Posterior vena cava (tissue), 2 donors: ENCODE data around the gene AMOT. TPM values are rescaled to one million over a fixed set of nuclear protein-coding genes. Genes with fewer than 3 reads are reported as not detected.
"Not testable (repeated sequence)": the region's sequence is repeated elsewhere in the genome, so short reads cannot be mapped to it uniquely, and the experiment has no call there.

Experiments used
- DNase-seq: peaks from one replicate; pipeline ENCODE4 v3.0.0-alpha.2; 2020; ENCODE audit warnings: low spot score
- intact Hi-C, 2 donors: fragments of 100-400 bp; cut with DNase I; formaldehyde crosslinking; loops; one replicate each; pipeline versions ENCODE4 v1.14.1 to v1.14.2; 2022 to 2023
- long read RNA-seq, 2 donors: library from polyadenylated mRNA; unstranded; transcript quantifications; one replicate each; pipeline ENCODE4 v2.0.0, GENCODE V29; 2020 to 2021
- total RNA-seq, 2 donors: library from RNA; stranded (reverse); fragmentation: NEBNext Ultra II Directional; extraction: Animal tissue kit (Norgen Biotek cat#: 25700); gene quantifications; one replicate each; pipeline ENCODE4 v1.2.1, GENCODE V29; 2021
- donor health status: DM: yes; HTN: yes; CAD: no.
- donor health status: DM: yes; HTN: yes; CAD: no.

Gene AMOT
- total RNA-seq, result 10 to 100 TPM; 12.9 to 21.0 TPM
- long read RNA-seq, donor 1, result 0 reads
- long read RNA-seq, donor 2, partial matches to known transcripts, result 0 of 6 reads
- long read RNA-seq, donor 2, other reads (novel, unspliced or antisense), result 6 of 6 reads

- intact Hi-C loops, result no loop called here
- DNase-seq, result peak; percentile 86
These were observed at the start of gene AMOT for GRCh38 chrX:112840382-112841113. Gene AMOT (minus strand): TSS chrX:112840831. CDS start chrX:112823126, 17,705 bp downstream.

DNA sequence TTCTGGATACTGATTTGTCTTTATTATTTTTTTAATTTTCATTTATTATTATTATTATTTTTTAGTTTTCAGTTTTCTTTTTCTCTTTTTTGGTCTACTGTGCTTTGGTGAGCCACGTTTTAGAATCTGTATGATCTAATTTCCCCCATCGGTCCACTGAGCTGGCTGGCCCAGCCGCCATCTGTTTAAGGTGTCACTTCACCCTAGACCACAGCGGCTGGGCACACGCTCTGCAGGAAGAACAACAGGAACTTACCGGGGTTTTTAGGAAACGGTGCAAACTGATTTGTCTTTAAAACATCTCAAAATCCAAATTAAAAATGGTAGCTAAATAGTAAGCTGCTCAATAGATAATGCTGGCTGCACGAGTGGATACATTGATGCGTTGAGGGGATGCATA, 48.8 kb upstream of the AMOT start:
- intact Hi-C loops, result no loop called here
- no peak for DNase-seq

GRCh38 chrX:112888916-112889315, 48.3 kb upstream of the AMOT start:
- intact Hi-C loops, result no loop called here
- no peak for DNase-seq

DNA sequence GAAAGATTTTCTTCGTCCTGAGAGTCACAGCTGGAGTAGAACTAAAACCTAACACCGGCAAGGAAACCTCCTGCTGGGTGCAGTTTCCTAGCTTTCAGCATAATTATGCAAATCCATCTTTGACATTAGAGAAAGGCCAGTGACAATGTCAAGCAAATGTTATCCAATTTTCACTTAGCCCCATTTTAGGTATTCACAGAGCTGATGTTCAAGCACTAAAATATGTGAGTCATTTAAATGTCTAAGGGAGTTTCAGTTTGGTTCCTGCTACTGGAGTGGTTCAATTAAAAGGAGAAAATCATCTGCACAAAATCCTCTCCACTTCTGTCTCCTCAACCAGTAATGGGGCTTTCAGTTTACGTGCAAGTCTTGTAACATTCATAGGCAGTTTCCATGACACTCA, 37.1 kb upstream of the AMOT start:
- intact Hi-C loops, result no loop called here
- no peak for DNase-seq

- DNase-seq, result no peak
- intact Hi-C loops, result no loop called here
These were observed 34.0 kb upstream of the AMOT start for GRCh38 chrX:112874614-112875013.

- DNase-seq, result no peak
- intact Hi-C loops, result no loop called here
These were observed 33.5 kb upstream of the AMOT start for GRCh38 chrX:112874175-112874574.

DNA sequence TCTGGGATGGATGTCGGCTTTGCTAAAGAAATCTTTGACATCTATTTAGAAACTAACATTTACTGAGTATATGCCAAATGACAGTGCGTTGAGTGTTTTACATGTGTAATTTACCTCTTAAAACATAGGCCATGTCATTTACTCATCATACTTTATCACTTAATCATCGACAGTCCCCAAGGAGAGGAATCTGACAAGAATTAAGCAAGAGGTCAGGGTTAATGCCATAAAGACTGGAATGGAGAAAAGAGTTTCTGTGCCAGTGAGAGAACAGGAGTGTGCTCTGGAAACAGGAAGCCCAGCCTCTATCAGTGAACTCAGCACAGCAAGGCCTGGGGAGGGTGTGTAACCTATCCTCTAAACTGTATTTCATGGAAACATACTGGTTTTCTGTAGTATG, 28.0 kb upstream of the AMOT start:
- intact Hi-C loops, result no loop called here
- no peak for DNase-seq

- DNase-seq, result no peak
- intact Hi-C loops, result no loop called here
These were observed 26.9 kb upstream of the AMOT start for GRCh38 chrX:112867570-112867969.

DNA sequence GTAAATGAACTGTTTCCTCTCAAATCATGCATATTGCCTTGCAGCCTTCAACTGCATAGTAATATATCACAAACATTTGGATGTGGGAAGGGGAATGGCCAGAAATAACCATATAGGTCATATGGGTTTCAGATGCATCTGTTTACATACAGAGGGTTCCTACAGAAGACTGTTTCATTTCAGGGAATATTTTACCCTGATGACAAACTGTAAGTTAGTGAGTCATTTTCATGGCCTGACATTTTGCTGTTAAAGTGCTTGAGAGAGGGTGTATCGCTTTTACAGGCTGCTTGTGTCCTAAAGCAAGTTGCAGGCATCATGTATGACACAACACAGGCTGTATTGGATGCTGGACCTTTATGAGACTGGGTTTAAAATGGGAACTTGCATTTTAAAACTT, 25.5 kb upstream of the AMOT start:
- no peak for DNase-seq
- intact Hi-C loops, result no loop called here

DNA sequence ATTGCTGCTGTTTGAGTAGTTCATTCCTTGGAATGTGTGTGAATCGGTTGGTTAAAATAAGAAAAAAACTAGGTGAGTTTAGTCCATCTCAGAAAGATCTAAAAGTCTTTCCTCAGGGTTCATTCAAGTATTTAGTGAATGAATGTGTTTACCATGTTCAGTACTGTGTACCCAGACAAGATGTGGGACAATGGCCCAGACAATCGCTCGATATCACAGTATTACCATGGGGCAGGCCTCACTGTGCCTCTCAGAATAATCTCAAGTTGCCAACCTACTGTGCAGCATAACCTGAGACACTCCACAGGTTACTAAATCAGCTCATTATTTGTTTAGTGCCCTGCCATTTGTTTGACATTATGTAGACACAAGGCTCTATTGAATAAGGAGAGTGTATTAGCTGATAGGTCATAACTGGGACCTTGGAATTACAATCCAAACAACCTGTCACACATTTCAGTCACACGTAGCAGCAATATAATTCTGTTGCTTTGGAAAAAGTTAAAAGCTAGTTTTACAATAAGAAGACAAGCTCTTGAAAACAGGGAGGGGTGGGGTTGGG, 24.9 kb upstream of the AMOT start:
- DNase-seq, result no peak
- intact Hi-C loops, result no loop called here

DNA sequence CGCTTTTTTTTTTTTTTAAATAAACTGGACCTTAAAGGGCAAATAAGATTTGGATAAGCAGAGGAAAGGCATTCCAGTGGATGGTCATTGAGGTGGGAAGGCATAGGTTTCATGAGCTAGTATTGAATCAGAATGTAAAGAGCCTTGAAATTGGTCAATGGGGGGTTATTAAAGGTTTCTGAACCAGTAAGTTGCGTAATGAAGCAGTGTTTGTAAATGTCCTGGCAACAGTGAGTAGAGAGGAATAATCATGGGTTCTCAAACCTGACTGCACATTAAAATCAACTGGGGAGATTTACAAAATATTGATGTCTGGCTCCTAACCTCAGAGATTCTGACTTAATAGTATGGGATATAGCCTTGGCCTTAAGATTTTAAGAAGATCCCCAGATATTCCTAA, 23.2 kb upstream of the AMOT start:
- intact Hi-C loops, result loop anchor here in 1 of 2 donors (5.0 kb wide), 1 partner anchor 883 kb away; no protein-coding TSS in a partner anchor
- DNase-seq, result no peak

GRCh38 chrX:112857478-112857878, 16.8 kb upstream of the AMOT start:
- intact Hi-C loops, result no loop called here
- DNase-seq, result no peak

GRCh38 chrX:112854901-112855300, 14.3 kb upstream of the AMOT start:
- intact Hi-C loops, DNase-seq: not testable (repeated sequence)

GRCh38 chrX:112852851-112853250, 12.2 kb upstream of the AMOT start:
- intact Hi-C loops, result no loop called here
- no peak for DNase-seq

DNA sequence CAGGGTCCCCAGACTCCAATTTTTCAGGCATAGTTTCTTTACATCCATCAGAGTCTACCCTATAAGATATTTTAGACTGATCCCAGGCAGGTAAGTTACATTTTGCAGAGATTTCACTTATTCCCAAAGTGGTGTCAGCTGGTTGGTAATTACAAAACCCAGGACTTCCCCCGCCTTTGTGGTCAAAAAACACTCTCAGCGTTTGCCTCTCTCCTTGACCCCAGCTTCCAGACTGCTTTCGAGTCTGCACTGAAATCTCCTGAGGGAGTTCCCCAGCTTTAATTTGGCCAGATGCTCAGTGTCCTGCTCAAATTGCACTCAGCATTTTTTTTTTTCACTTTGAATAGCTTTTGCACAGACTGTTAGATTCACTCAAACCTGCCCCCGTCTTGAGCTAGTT, 11.2 kb upstream of the AMOT start:
- intact Hi-C loops, result no loop called here
- DNase-seq, result no peak

- intact Hi-C loops, result no loop called here
- DNase-seq, result no peak
These were observed 10.6 kb upstream of the AMOT start for GRCh38 chrX:112851161-112851779.

GRCh38 chrX:112849016-112849415, 8.4 kb upstream of the AMOT start:
- no peak for DNase-seq
- intact Hi-C loops, result no loop called here

DNA sequence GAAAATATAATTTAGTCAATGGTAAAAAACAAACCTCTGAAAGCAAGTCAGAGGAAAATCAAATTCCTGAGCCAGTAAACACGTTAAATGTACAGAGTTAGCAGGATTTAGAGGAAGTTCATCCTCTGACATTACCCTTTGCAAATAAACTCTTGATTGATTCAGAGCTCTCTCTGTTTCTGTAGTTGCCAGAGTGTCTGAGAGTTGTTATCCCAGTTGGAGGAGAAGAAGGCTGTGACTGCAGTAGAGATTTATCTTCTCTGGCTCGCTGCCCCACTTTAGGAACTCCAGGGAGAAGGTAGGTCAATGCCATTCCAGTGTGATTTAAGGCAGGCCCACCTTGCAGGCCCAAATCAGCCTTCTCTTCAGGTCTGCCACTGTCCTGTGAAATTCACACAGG, 6.2 kb upstream of the AMOT start:
- intact Hi-C loops, result no loop called here
- no peak for DNase-seq

DNA sequence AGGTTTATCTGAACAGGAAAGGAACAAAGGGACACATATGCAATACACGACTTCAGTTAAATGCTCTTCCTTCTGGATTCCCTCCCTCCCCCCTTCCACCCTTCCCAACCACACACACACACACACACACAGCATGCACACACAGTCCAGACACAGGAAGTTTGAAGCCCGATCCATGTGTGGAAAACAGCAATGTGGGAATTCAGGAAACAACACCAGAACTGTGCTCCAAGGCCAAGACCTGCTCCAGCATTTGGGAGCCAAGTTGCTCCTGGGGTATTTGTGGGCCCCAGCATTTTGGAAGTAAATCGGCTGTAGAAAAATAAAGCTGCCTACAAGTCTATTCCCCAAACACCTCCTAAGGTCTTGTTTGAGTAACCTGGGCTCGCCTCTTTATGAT, 5.6 kb upstream of the AMOT start:
- intact Hi-C loops, result no loop called here
- DNase-seq, result no peak

GRCh38 chrX:112844250-112844649, 3.6 kb upstream of the AMOT start:
- DNase-seq, result no peak
- intact Hi-C loops, result no loop called here

DNA sequence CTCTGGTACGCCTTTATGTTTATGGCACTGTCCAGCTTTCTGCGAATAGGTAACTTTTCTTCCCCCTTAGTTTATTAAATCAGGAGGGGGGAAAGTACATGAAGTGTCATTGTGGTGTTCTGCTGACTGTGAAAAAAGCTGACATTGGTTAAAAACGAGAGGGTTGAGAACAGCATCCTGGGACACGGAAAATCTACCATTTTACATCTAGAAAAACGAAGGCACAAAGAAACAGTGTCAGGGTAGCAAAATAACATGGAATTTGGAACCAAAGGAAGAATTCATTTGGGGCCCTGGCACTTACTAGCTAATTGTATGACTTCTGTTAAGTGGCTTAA, 1.2 kb upstream of the AMOT start:
- intact Hi-C loops, result no loop called here
- no peak for DNase-seq
